OCI-LY1 (cell line): ENCODE results near the gene EEIG1.

Experiments used
- H2AFZ ChIP-seq: fragments of 200-600 bp; sonication (generic), shearing (Covaris generic); 2 replicates; pipeline ENCODE4 v1.6.0; 2014; ENCODE audit warnings: antibody characterized with exemption, mild to moderate bottlenecking, low read length
- H3F3A ChIP-seq: fragments of 200-600 bp; sonication (generic), shearing (Covaris generic); 2 replicates; pipeline ENCODE4 v1.6.0; 2014; ENCODE audit warnings: mild to moderate bottlenecking, antibody characterized with exemption, low read length, moderate library complexity; ENCODE audit not compliant: insufficient read depth
- H3K27ac ChIP-seq: fragments of 200-600 bp; sonication (generic); 2 replicates; pipeline ENCODE4 v1.5.1; 2014; ENCODE audit warnings: low read length, mixed run types, mild to moderate bottlenecking, low read depth; ENCODE audit not compliant: poor library complexity, severe bottlenecking
- H3K27me3 ChIP-seq: fragments of 200-600 bp; sonication (generic); 2 replicates; pipeline ENCODE4 v1.6.0; 2014; ENCODE audit warnings: antibody characterized with exemption, mild to moderate bottlenecking, low read length, moderate library complexity; ENCODE audit not compliant: insufficient read depth
- H3K36me3 ChIP-seq: fragments of 200-600 bp; sonication (generic); 2 replicates; pipeline ENCODE4 v1.6.1; 2014; ENCODE audit warnings: mild to moderate bottlenecking, antibody characterized with exemption, low read length, moderate library complexity, mixed read lengths; ENCODE audit not compliant: insufficient read depth
- H3K4me1 ChIP-seq: fragments of 200-600 bp; sonication (generic); 2 replicates; pipeline ENCODE4 v1.5.1; 2014; ENCODE audit warnings: mild to moderate bottlenecking, low read length, moderate library complexity; ENCODE audit not compliant: insufficient read depth, severe bottlenecking
- H3K4me2 ChIP-seq: fragments of 200-600 bp; sonication (generic), shearing (Covaris generic); 2 replicates; pipeline ENCODE4 v1.6.1; 2014; ENCODE audit warnings: low read length
- H3K4me3 ChIP-seq: fragments of 200-600 bp; sonication (generic); 2 replicates; pipeline ENCODE4 v1.5.1; 2014; ENCODE audit warnings: low read length, low read depth, mild to moderate bottlenecking, mixed read lengths; ENCODE audit not compliant: poor library complexity, severe bottlenecking
- H3K79me2 ChIP-seq: fragments of 200-600 bp; shearing (Covaris generic); 2 replicates; pipeline ENCODE4 v1.6.1; 2016; ENCODE audit warnings: mixed run types, low read length, mixed read lengths; ENCODE audit not compliant: insufficient read depth
- H3K9ac ChIP-seq: fragments of 200-600 bp; sonication (generic), shearing (Covaris generic); 2 replicates; pipeline ENCODE4 v1.6.1; 2014; ENCODE audit warnings: mild to moderate bottlenecking, low read length, mixed read lengths
- H3K9me2 ChIP-seq: fragments of 200-600 bp; sonication (generic), shearing (Covaris generic); 2 replicates; pipeline ENCODE4 v1.6.1; 2014; ENCODE audit warnings: low read depth, mild to moderate bottlenecking, low read length, mixed read lengths
- H3K9me3 ChIP-seq: fragments of 200-600 bp; shearing (Covaris generic); 2 replicates; pipeline ENCODE4 v1.6.1; 2014; ENCODE audit warnings: low read length, mixed read lengths
- H4K20me1 ChIP-seq: fragments of 200-600 bp; sonication (generic), shearing (Covaris generic); 2 replicates; pipeline ENCODE4 v1.6.0; 2016; ENCODE audit warnings: mild to moderate bottlenecking, low read length; ENCODE audit not compliant: insufficient read depth
- CTCF ChIP-seq: fragments of 200-600 bp; sonication (generic), shearing (Covaris generic); IDR thresholded peaks from 2 replicates; pipeline ENCODE4 v1.5.1; 2017; ENCODE audit warnings: mild to moderate bottlenecking, antibody characterized with exemption, low read length, moderate library complexity, mixed read lengths
- EZH2 ChIP-seq: fragments of 200-600 bp; sonication (generic), shearing (Covaris generic); IDR thresholded peaks from 2 replicates; pipeline ENCODE4 v1.8.0; 2017; ENCODE audit warnings: borderline replicate concordance, mixed run types, mild to moderate bottlenecking, antibody characterized with exemption, low read length, moderate library complexity, mixed read lengths

EEIG1 gene

GRCh38 chr9:127974001-127974768 is 6.6 kb downstream of the EEIG1 start:
- H3K9me2 ChIP-seq, result no peaks in the 10 kb centered on the region
- no peaks in the 10 kb centered on the region for H3F3A ChIP-seq
- peak overlapping the region; percentile 90 for H3K4me2 ChIP-seq
- TF ChIP-seq CTCF (no peak), EZH2 (no peak)
- H2AFZ ChIP-seq, result no peak overlapping the region
- H3K9me3 ChIP-seq, result no peaks in the 10 kb centered on the region
- peaks cover 98% of the 10 kb centered on the region for H3K4me1 ChIP-seq
- peaks cover 32% of the 10 kb centered on the region for H3K36me3 ChIP-seq
- peaks cover 65% of the 10 kb centered on the region for H3K79me2 ChIP-seq
- peak overlapping the region; percentile 91; the same call in 1 of the 2 replicates for H3K9ac ChIP-seq
- H3K27me3 ChIP-seq, result no peaks in the 10 kb centered on the region
- H3K27ac ChIP-seq, result peak overlapping the region; percentile 90
- no peaks in the 10 kb centered on the region for H4K20me1 ChIP-seq
- peak overlapping the region; percentile 83 for H3K4me3 ChIP-seq

GRCh38 chr9:127973169-127974000 is 7.4 kb downstream of the EEIG1 start:
- Histone ChIP-seq H3K4me2 (peak overlapping the region; percentile 90), H4K20me1 (no peaks in the 10 kb centered on the region), H3K27me3 (no peaks in the 10 kb centered on the region), H3K79me2 (peaks cover 65% of the 10 kb centered on the region), H3K4me3 (peak overlapping the region; percentile 83), H3K9me3 (no peaks in the 10 kb centered on the region), H2AFZ (no peak overlapping the region), H3K9me2 (no peaks in the 10 kb centered on the region), H3K9ac (peak overlapping the region; percentile 91; the same call in 1 of the 2 replicates), H3K27ac (peak overlapping the region; percentile 90), H3K36me3 (peaks cover 24% of the 10 kb centered on the region), H3F3A (no peaks in the 10 kb centered on the region), H3K4me1 (peaks cover 100% of the 10 kb centered on the region)
- TF ChIP-seq CTCF (no peak), EZH2 (no peak)

- Histone ChIP-seq H3K27me3 (no peaks in the 10 kb centered on the region), H3K36me3 (peaks cover 16% of the 10 kb centered on the region), H3K4me3 (peak overlapping the region; percentile 83), H4K20me1 (no peaks in the 10 kb centered on the region), H3K79me2 (peaks cover 65% of the 10 kb centered on the region), H3K9ac (peak overlapping the region; percentile 44; the same call in 1 of the 2 replicates), H3K4me2 (peak overlapping the region; percentile 90), H3K4me1 (peaks cover 100% of the 10 kb centered on the region), H2AFZ (no peak overlapping the region), H3K9me2 (no peaks in the 10 kb centered on the region), H3F3A (no peaks in the 10 kb centered on the region), H3K9me3 (no peaks in the 10 kb centered on the region), H3K27ac (peak overlapping the region; percentile 90)
- no peak for TF ChIP-seq EZH2
- no peak for TF ChIP-seq CTCF
Measured at GRCh38 chr9:127972236-127972871, 8.4 kb downstream of the EEIG1 start.
